ENCODE results near the gene ERMARD. TPM values are rescaled to one million over a fixed set of nuclear protein-coding genes. Genes with fewer than 3 reads are reported as not detected.

Gene ERMARD
- total and polyA plus RNA-seq, 2 experiments from 2014 or later = 15.6 to 22.0 TPM

DNA sequence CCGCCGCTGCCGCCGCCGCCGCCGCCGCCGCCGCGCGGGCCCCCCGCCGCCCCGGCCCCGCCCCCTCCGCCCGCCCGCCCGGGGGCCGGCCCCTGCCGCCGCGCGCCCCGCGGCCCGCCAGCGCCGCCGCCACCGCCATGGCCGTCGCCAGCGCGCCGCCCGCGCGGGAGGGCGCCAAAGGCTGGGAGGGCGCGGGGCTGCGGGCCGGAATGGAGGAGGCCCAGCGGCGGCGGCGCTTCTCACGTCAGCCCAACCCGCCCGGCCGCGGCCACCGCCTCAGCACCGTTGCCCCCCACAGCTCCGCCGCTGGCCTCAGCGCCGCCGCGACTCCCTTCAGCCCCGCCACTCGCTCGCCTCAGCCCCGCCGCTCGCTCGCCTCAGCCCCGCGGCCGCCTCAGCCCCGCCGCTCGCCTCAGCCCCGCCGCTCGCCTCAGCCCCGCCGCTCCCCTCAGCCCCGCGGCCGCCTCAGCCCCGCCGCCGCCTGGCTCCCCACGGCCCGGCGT, 27.4 kb upstream of the ERMARD start:
- Histone ChIP-seq H3F3A (ENCODE audit: insufficient read depth) (peaks cover 34% of the 10 kb centered on the region), H4K20me1 (ENCODE audit: insufficient read depth) (no peaks in the 10 kb centered on the region), H2AFZ (no peak overlapping the region), H3K4me1 (ENCODE audit: insufficient read depth) (peaks cover 14% of the 10 kb centered on the region), H3K9me2 (ENCODE audit: insufficient read depth) (no peaks in the 10 kb centered on the region), H3K4me2 (ENCODE audit: unreplicated experiment) (no peak overlapping the region), H3K4me3 (peak overlapping the region; percentile 46; the same call in 1 of the 2 replicates), H3K79me2 (ENCODE audit: insufficient read depth) (peaks cover 34% of the 10 kb centered on the region), H3K36me3 (ENCODE audit: low read depth) (no peaks in the 10 kb centered on the region), H3K27ac (no peak overlapping the region), H3K9me3 (ENCODE audit: low read depth) (no peaks in the 10 kb centered on the region), H3K9ac (no peak overlapping the region), H3K27me3 (replicated peaks; ENCODE audit: insufficient read depth) (no peaks in the 10 kb centered on the region)
- in situ Hi-C loops (cut with MboI) = no loop called here
- no peak for TF ChIP-seq EZH2 (IDR thresholded peaks at IDR 0.05; ENCODE audit: insufficient read depth, poor library complexity, severe bottlenecking)
- TF ChIP-seq EZH2phosphoT487 (IDR thresholded peaks at IDR 0.05; ENCODE audit: insufficient read depth, low read depth) = no peak
- DNase-seq = peak; percentile 62
- 0 to 2% methylated on average over 9 to 16 of the region's 89 CpGs for WGBS, 2 experiments (ENCODE audit: low coverage in 1 of 2, low lambda C conversion rate in 2 of 2, missing lambda C conversion rate in 2 of 2)

DNA sequence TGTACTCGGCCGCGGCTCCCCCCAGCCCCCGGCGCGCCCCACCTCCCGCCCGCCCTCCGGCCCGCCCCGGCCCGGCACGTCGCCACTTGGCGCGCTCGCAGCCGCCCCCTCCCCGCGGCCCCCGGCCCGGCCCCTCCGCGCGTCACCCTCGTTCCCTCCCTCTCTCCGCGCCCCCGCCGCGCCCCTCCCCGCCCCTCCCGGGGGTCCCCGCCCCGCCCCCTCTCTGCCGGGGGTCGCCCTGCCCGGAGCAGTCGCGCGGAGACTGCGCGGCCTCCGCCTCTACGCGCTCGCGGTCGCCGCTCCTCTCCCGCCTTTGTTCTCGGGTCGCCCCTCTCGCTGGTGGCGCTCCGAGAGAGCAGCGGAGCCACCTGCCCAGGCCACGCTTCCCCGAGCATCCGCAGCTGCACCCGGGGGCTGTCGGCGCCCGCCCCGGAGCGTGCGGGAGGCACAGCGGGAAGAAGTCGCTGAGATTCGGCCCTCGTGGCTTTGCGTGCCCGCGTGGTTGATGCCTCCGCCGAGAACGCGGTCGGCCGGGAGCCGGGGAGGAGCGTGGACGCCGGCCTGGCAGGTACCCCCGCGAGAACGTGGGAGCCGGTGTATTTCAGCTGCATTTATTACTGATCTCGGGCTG, 26.8 kb upstream of the ERMARD start, which contains the start of gene PHF10:
Gene PHF10, minus strand, starts transcription at position 7 of the 631 bp plus-strand sequence. CDS start 569 bp downstream, outside the sequence.
- H2AFZ ChIP-seq = peak within 1 kb of the TSS; percentile 95
- no peaks in the 10 kb centered on the region for H3K36me3 ChIP-seq (ENCODE audit: low read depth)
- peak within 1 kb of the TSS; percentile 96 for H3K4me3 ChIP-seq
- WGBS, 2 experiments (ENCODE audit: low coverage in 1 of 2, low lambda C conversion rate in 2 of 2, missing lambda C conversion rate in 2 of 2) = 2 to 3% methylated on average over 45 to 58 of the region's 89 CpGs
- peaks cover 34% of the 10 kb centered on the region for H3F3A ChIP-seq (ENCODE audit: insufficient read depth)
- no peaks in the 10 kb centered on the region for H3K9me2 ChIP-seq (ENCODE audit: insufficient read depth)
- no peaks in the 10 kb centered on the region for H3K9me3 ChIP-seq (ENCODE audit: low read depth)
- H4K20me1 ChIP-seq (ENCODE audit: insufficient read depth) = no peaks in the 10 kb centered on the region
- in situ Hi-C loops (cut with MboI) = no loop called here
- H3K4me2 ChIP-seq (ENCODE audit: unreplicated experiment) = peak within 1 kb of the TSS; percentile 89
- H3K27ac ChIP-seq = peak within 1 kb of the TSS; percentile 70
- peak within 1 kb of the TSS; percentile 78 for H3K9ac ChIP-seq
- H3K27me3 ChIP-seq (replicated peaks; ENCODE audit: insufficient read depth) = no peaks in the 10 kb centered on the region
- TF ChIP-seq EZH2 (IDR thresholded peaks at IDR 0.05; ENCODE audit: insufficient read depth, poor library complexity, severe bottlenecking) (no peak), EZH2phosphoT487 (IDR thresholded peaks at IDR 0.05; ENCODE audit: insufficient read depth, low read depth) (no peak)
- H3K4me1 ChIP-seq (ENCODE audit: insufficient read depth) = peaks cover 14% of the 10 kb centered on the region
- H3K79me2 ChIP-seq (ENCODE audit: insufficient read depth) = peaks cover 28% of the 10 kb centered on the region
- DNase-seq = peak; percentile 58

GRCh38 chr6:169725125-169726048, 26.0 kb upstream of the ERMARD start:
- H3K4me3 ChIP-seq = peak overlapping the region; percentile 66
- H3K9me3 ChIP-seq (ENCODE audit: low read depth) = no peaks in the 10 kb centered on the region
- peak overlapping the region; percentile 56 for H3K9ac ChIP-seq
- 30 to 37% methylated on average over 29 of the region's 29 CpGs for WGBS, 2 experiments (ENCODE audit: low coverage in 1 of 2, low lambda C conversion rate in 2 of 2, missing lambda C conversion rate in 2 of 2)
- peak; percentile 70 for DNase-seq
- H3K9me2 ChIP-seq (ENCODE audit: insufficient read depth) = no peaks in the 10 kb centered on the region
- H2AFZ ChIP-seq = peak overlapping the region; percentile 74
- H3K79me2 ChIP-seq (ENCODE audit: insufficient read depth) = peaks cover 21% of the 10 kb centered on the region
- H3K4me1 ChIP-seq (ENCODE audit: insufficient read depth) = peaks cover 14% of the 10 kb centered on the region
- in situ Hi-C loops (cut with MboI) = no loop called here
- H4K20me1 ChIP-seq (ENCODE audit: insufficient read depth) = no peaks in the 10 kb centered on the region
- H3K36me3 ChIP-seq (ENCODE audit: low read depth) = no peaks in the 10 kb centered on the region
- peak overlapping the region; percentile 1; the same call in 1 of the 2 replicates for H3K27ac ChIP-seq
- TF ChIP-seq EZH2phosphoT487 (IDR thresholded peaks at IDR 0.05; ENCODE audit: insufficient read depth, low read depth) (no peak), EZH2 (IDR thresholded peaks at IDR 0.05; ENCODE audit: insufficient read depth, poor library complexity, severe bottlenecking) (no peak)
- H3K27me3 ChIP-seq (replicated peaks; ENCODE audit: insufficient read depth) = no peaks in the 10 kb centered on the region
- H3K4me2 ChIP-seq (ENCODE audit: unreplicated experiment) = peak overlapping the region; percentile 58
- H3F3A ChIP-seq (ENCODE audit: insufficient read depth) = peaks cover 34% of the 10 kb centered on the region

DNA sequence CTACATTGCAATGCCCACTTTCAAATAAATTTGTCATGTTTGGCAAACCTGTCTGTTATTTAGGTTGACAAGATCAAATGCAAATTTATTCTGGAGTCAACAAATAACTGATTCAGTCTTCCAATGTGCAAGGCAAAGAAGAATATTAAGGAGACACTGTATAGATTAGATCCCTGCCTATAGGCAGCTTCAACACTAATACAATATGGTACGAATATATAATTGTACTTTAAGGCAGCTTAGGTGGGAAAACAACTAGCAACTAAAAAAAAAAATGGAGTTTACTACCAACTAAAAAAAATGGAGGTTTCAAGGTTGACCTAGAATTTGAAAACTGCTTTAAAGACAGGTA, 25.4 kb upstream of the ERMARD start:
- Histone ChIP-seq H3F3A (ENCODE audit: insufficient read depth) (peaks cover 34% of the 10 kb centered on the region), H3K36me3 (ENCODE audit: low read depth) (no peaks in the 10 kb centered on the region), H3K9me2 (ENCODE audit: insufficient read depth) (no peaks in the 10 kb centered on the region), H4K20me1 (ENCODE audit: insufficient read depth) (no peaks in the 10 kb centered on the region), H3K9me3 (ENCODE audit: low read depth) (no peaks in the 10 kb centered on the region), H2AFZ (no peak overlapping the region), H3K4me2 (ENCODE audit: unreplicated experiment) (no peak overlapping the region), H3K27ac (no peak overlapping the region), H3K9ac (no peak overlapping the region), H3K27me3 (replicated peaks; ENCODE audit: insufficient read depth) (no peaks in the 10 kb centered on the region), H3K4me3 (no peak overlapping the region), H3K79me2 (ENCODE audit: insufficient read depth) (peaks cover 14% of the 10 kb centered on the region), H3K4me1 (ENCODE audit: insufficient read depth) (peaks cover 14% of the 10 kb centered on the region)
- in situ Hi-C loops (cut with MboI) = no loop called here
- WGBS, 2 experiments (ENCODE audit: low coverage in 1 of 2, low lambda C conversion rate in 2 of 2, missing lambda C conversion rate in 2 of 2) = 95 to 100% methylated on average over 1 of the region's 1 CpG
- no peak for DNase-seq
- no peak for TF ChIP-seq EZH2 (IDR thresholded peaks at IDR 0.05; ENCODE audit: insufficient read depth, poor library complexity, severe bottlenecking)
- TF ChIP-seq EZH2phosphoT487 (IDR thresholded peaks at IDR 0.05; ENCODE audit: insufficient read depth, low read depth) = no peak
